Esophagus muscularis mucosa (tissue), 4 donors: Measurements from ENCODE around the gene GP1BB. TPM values are rescaled to one million over a fixed set of nuclear protein-coding genes. Genes with fewer than 3 reads are reported as not detected.
A peak's percentile ranks its signal among the peaks of the same experiment; 100 is the strongest.

Experiments
- DNase-seq: peaks from one replicate; pipeline ENCODE4 v3.0.0-alpha.2; 2017; ENCODE audit errors: extremely low spot score
- H3K27ac ChIP-seq, 4 donors: fragments of 200-600 bp; sonication (generic); replicated peaks in 1 of 4; 1 replicate in 3 of 4; 2 replicates in 1 of 4; pipeline ENCODE4 v1.5.1; 2016 to 2019; ENCODE audit warnings: mild to moderate bottlenecking in 1 of 4
- H3K27me3 ChIP-seq, 4 donors: fragments of 200-600 bp; sonication (generic); one replicate each; pipeline versions ENCODE4 v1.5.1 to v1.6.0; 2016 to 2019
- H3K36me3 ChIP-seq, 4 donors: fragments of 200-600 bp; sonication (generic); one replicate each; pipeline ENCODE4 v1.5.1; 2016 to 2019
- H3K4me1 ChIP-seq, 4 donors: fragments of 200-600 bp; sonication (generic); one replicate each; pipeline ENCODE4 v1.5.1; 2016 to 2019
- H3K4me3 ChIP-seq, 4 donors: fragments of 200-600 bp; sonication (generic); 1 replicate in 2 of 4; 2 replicates in 2 of 4; pipeline ENCODE4 v1.5.1; 2016 to 2019; ENCODE audit warnings: mild to moderate bottlenecking in 4 of 4, moderate library complexity in 1 of 4
- H3K9me3 ChIP-seq, 4 donors: fragments of 200-600 bp; sonication (generic); 1 replicate in 3 of 4; 2 replicates in 1 of 4; pipeline ENCODE4 v1.5.1; 2016 to 2019
- EP300 ChIP-seq: sonication (generic); formaldehyde crosslinking; IDR thresholded peaks from one replicate; pipeline ENCODE4 v1.6.1; 2017; ENCODE audit warnings: antibody characterized with exemption
- POLR2A ChIP-seq: fragments of 450-650 bp; IDR thresholded peaks from one replicate; pipeline ENCODE4 v1.6.1; 2017; ENCODE audit warnings: antibody characterized with exemption, moderate library complexity, mild to moderate bottlenecking, low read depth
- POLR2AphosphoS5 ChIP-seq, 2 donors: sonication (generic); formaldehyde crosslinking; IDR thresholded peaks; one replicate each; pipeline ENCODE4 v1.6.1; 2017; ENCODE audit warnings: antibody characterized with exemption in 2 of 2
- WGBS: methylation state at CpG from one replicate; pipeline ENCODE4 v1.1.5; 2018; 5-methylcytosine and 5-hydroxymethylcytosine counted together
- intact Hi-C: fragments of 100-400 bp; cut with DNase I; formaldehyde crosslinking; loops from one replicate; pipeline ENCODE4 v1.15.1; 2023
- total RNA-seq, 4 donors: library from RNA; depleted of rRNA; stranded (reverse); fragments of >200 nt; gene quantifications; one replicate each; pipeline versions ENCODE4 v1.1.0 to v1.2.1, GENCODE V29; 2016
- TF ChIP-seq, protein P1 (sequence below), 3 experiments: fragments of 200-600 bp in 2 of 3; fragments of 450-650 bp in 1 of 3; sonication (generic) in 2 of 3; IDR thresholded peaks; one replicate each; pipeline ENCODE4 v1.5.1; 2017 to 2019; ENCODE audit warnings: antibody characterized with exemption in 3 of 3, mild to moderate bottlenecking in 2 of 3, moderate library complexity in 1 of 3

Gene GP1BB
- total RNA-seq, 4 donors from 2014 or later: 1.7 to 16.7 (median 5.7) TPM

DNA sequence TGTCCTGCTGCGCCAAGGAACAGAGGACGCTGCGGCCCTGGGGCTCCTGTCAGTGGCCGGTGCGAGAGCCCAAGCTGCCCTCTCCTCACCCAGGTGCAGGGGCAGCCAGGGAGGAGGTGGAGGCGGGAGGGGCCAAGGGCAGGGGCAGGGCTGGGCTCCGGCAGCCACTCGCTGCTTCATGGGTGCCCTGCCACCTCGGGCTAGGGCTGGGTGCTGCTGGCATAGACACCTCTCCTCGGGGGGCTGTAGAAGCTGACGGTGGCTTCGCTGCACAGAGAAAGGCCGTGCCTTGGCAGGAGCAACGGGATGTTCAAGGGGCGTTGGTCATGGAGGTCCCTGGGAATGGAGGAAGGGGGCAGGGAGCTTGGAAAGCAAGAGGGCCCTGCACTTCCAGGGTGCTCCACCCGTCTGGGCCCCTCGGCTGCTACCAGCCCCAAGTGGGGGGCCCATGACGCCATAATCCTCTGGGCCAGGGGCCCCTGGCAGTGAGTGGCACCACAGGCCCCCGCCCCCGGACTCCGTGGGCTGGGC lies 35.6 kb downstream of the GP1BB start:
- peak overlapping the region in 2 of 4 donors; percentile 4 to 22 for H3K4me3 ChIP-seq
- H3K36me3 ChIP-seq: no peaks in the 10 kb centered on the region
- no CpG with 5 or more reads among the region's 21 CpGs for WGBS
- H3K27ac ChIP-seq: no peak overlapping the region
- no peak for DNase-seq
- peaks cover 6 to 95% (median 62%) of the 10 kb centered on the region in 4 donors for H3K27me3 ChIP-seq
- H3K9me3 ChIP-seq: no peaks in the 10 kb centered on the region
- H3K4me1 ChIP-seq: peaks cover 6 to 54% (median 50%) of the 10 kb centered on the region in 4 donors
- intact Hi-C loops: no loop called here
- TF ChIP-seq, protein P1, sequence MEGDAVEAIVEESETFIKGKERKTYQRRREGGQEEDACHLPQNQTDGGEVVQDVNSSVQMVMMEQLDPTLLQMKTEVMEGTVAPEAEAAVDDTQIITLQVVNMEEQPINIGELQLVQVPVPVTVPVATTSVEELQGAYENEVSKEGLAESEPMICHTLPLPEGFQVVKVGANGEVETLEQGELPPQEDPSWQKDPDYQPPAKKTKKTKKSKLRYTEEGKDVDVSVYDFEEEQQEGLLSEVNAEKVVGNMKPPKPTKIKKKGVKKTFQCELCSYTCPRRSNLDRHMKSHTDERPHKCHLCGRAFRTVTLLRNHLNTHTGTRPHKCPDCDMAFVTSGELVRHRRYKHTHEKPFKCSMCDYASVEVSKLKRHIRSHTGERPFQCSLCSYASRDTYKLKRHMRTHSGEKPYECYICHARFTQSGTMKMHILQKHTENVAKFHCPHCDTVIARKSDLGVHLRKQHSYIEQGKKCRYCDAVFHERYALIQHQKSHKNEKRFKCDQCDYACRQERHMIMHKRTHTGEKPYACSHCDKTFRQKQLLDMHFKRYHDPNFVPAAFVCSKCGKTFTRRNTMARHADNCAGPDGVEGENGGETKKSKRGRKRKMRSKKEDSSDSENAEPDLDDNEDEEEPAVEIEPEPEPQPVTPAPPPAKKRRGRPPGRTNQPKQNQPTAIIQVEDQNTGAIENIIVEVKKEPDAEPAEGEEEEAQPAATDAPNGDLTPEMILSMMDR (IDR thresholded peaks at IDR 0.05): no peak

DNA sequence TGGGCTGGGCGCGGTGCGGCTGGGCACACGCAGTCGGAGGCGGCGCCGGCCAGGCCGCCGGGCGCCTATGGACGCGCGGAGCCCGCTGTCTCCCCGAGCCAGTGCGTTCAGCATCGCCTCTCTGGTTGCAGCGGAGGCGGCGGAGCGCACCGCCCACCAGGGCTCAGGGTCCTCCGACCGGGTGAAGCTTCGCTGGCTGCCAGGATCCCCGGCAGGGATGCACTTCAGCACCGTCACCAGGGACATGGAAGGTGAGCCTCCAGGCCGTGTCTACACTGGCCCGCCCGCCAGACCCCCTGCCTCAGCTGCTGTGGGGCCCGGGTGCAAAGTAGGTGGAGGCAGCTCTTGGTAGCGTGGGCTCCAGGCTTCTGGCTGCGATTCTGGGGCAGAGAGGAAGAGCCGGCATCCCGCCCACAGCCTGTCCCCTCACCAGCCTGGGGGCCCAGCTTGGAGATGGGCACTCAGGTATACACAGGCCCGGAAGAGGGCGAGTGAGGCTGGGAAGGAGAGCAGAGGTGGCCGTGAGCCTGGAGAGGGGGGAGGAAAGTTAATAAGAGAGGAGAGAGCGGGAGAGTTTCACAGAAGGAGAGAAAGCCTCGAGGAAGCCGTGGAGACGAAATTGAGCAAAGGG lies 36.2 kb downstream of the GP1BB start:
- peaks cover 6 to 54% (median 50%) of the 10 kb centered on the region in 4 donors for H3K4me1 ChIP-seq
- TF ChIP-seq EP300 (no peak), POLR2A (no peak), POLR2AphosphoS5 (IDR thresholded peaks at IDR 0.05) (no peak)
- TF ChIP-seq, protein P1 (IDR thresholded peaks at IDR 0.05): no peak
- intact Hi-C loops: loop anchor here (10.0 kb wide), 1 partner anchor 85 kb away; no protein-coding TSS in a partner anchor

DNA sequence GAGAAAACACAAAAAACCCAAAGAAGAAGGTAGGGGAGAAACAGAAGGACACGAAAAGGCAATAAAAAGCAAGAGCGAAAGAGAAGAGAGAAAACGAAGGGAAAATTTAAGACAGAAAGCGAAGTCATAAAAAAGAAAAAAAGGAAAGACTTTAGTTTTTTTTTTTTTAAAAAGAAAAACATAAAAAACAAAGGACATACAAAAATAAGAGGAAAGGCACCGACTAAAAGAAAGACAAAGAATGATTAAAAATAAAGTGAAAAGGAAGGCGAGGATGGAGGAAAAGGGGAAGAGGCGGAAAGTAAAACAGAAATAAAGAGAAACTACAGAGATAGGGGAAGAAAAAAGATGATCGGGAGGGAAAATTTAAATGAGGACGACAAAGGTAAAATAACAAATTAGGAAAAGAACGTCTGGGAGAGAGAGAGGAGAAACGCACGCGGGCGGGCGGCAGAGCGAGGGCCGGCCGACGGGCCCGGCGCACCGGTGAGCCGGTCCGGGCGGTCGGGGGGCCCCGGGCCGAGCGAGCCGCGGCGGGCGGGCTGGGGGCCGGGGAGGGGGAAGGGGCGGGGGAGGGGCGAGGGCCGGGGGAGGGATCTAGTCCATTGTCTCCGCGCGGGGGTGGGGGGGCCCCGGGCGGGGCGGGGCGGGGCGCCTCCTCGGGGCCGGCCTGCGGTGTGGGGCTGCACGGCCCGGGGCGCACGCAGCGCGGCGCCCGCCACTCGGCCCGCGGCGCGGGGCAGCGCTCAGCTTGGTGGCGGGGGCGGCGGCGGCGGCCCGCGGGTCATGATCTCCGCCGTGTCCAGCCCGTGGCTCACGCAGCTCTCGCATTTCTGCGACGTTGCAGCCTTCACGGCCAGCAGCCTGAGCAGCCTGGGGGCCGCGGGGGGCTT lies 37.0 kb downstream of the GP1BB start, which contains the start of gene TBX1:
TSS of gene TBX1 (plus strand) at position 721 of the 893 bp plus-strand sequence. CDS start at position 787, 66 bp downstream.
- peaks cover 3 to 47% (median 45%) of the 10 kb centered on the region in 4 donors for H3K4me1 ChIP-seq
- no peak within 1 kb of the TSS for H3K27ac ChIP-seq
- no peaks in the 10 kb centered on the region for H3K36me3 ChIP-seq
- peaks cover 4 to 95% (median 63%) of the 10 kb centered on the region in 4 donors for H3K27me3 ChIP-seq
- peak within 1 kb of the TSS; percentile 33 to 47 (median 36) for H3K4me3 ChIP-seq
- intact Hi-C loops: loop anchor here (10.0 kb wide), 1 partner anchor 84 kb away; no protein-coding TSS in a partner anchor
- TF ChIP-seq, protein P1 (IDR thresholded peaks at IDR 0.05): no peak
- TF ChIP-seq EP300 (no peak), POLR2AphosphoS5 (IDR thresholded peaks at IDR 0.05) (no peak), POLR2A (no peak)
- DNase-seq: no peak
- H3K9me3 ChIP-seq: no peaks in the 10 kb centered on the region
- WGBS: 6% methylated on average over 28 of the region's 79 CpGs

More for the DNA sequence above, 36.2 kb downstream of the GP1BB start:
- Histone ChIP-seq H3K27me3 (peaks cover 6 to 95% (median 63%) of the 10 kb centered on the region in 4 donors), H3K9me3 (no peaks in the 10 kb centered on the region), H3K4me3 (peak overlapping the region; percentile 4 to 22 (median 9)), H3K27ac (no peak overlapping the region), H3K36me3 (no peaks in the 10 kb centered on the region)
- 14% methylated on average over 9 of the region's 43 CpGs for WGBS
- no peak for DNase-seq

DNA sequence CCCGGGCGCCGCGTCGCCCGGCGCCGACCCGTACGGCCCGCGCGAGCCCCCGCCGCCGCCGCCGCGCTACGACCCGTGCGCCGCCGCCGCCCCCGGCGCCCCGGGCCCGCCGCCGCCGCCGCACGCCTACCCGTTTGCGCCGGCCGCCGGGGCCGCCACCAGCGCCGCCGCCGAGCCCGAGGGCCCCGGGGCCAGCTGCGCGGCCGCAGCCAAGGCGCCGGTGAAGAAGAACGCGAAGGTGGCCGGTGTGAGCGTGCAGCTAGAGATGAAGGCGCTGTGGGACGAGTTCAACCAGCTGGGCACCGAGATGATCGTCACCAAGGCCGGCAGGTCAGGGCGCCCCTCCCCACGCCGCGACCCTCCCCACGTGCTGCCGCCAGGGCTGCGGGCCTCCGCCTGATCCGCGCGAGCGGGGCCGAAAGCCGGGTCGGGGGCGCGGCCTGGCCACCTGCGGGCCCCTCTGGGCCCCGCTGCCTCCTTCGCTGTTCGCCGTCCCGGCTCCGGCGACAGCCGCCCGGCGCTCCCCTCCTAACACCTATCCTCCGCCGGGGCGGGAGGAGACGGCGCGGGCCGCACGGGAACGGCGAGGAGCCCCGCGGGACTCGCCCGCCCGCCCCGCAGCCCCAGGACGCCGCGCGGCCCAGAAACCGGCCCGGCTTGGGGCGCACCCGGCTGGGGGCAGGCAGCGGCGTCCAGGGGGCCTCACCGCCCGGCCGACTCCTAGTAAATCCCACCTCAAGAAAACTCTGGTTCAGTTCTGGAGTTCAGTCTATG lies 37.8 kb downstream of the GP1BB start:
- no peak for DNase-seq
- H3K9me3 ChIP-seq: no peaks in the 10 kb centered on the region
- 13% methylated on average over 19 of the region's 117 CpGs for WGBS
- H3K4me3 ChIP-seq: peak overlapping the region; percentile 33 to 47 (median 36)
- peaks cover 0 to 95% (median 59%) of the 10 kb centered on the region in 4 donors for H3K27me3 ChIP-seq
- TF ChIP-seq, protein P1 (IDR thresholded peaks at IDR 0.05): no peak
- TF ChIP-seq EP300 (no peak), POLR2A (no peak), POLR2AphosphoS5 (IDR thresholded peaks at IDR 0.05) (no peak)
- intact Hi-C loops: loop anchor here (10.0 kb wide), 1 partner anchor 84 kb away; no protein-coding TSS in a partner anchor
- no peak overlapping the region for H3K27ac ChIP-seq
- peaks cover 0 to 46% (median 43%) of the 10 kb centered on the region in 4 donors for H3K4me1 ChIP-seq
- no peaks in the 10 kb centered on the region for H3K36me3 ChIP-seq
